GM12878 (cell line): Measurements from ENCODE around the gene CAPSL. TPM values are rescaled to one million over a fixed set of nuclear protein-coding genes. Genes with fewer than 3 reads are reported as not detected.

Experiments used
- ATAC-seq: fragments of 200-7000 bp; cut with Tn5 transposase; 3 replicates; pipeline ENCODE4 v1.9.1; 2020; ENCODE audit warnings: mild to moderate bottlenecking, moderate library complexity
- BruUV-seq: library from RNA; stranded (reverse); fragments of 400-500 nt; replicated peaks from 2 replicates; lab custom pipeline; 2021; lab: Mats Ljungman, UMichigan
- CTCF ChIA-PET: fragments of 300-600 bp; sonication (Branson Sonifier 250); formaldehyde crosslinking; extraction: SDS; loops from one replicate; lab custom pipeline; 2021; ENCODE audit warnings: inconsistent platforms; lab: Yijun Ruan, JAX
- POLR2A ChIA-PET: fragments of 350-600 bp; formaldehyde crosslinking; extraction: SDS; loops from one replicate; lab custom pipeline; 2021; ENCODE audit warnings: inconsistent platforms; lab: Charles Lee
- RAD21 ChIA-PET: fragments of 300-600 bp; sonication (Branson Sonifier 250); formaldehyde crosslinking; loops from one replicate; lab custom pipeline; 2023; ENCODE audit warnings: antibody characterized with exemption; ENCODE audit not compliant: unreplicated experiment; lab: Charles Lee
- SMC1A ChIA-PET: fragments of 300-600 bp; sonication (Branson Sonifier 250); formaldehyde crosslinking; loops from one replicate; lab custom pipeline; 2023; ENCODE audit not compliant: unreplicated experiment, uncharacterized antibody; lab: Charles Lee
- DNase-seq: peaks from one replicate; pipeline ENCODE4 v3.0.0-alpha.2; 2011; ENCODE audit warnings: low read depth, low spot score
- FAIRE-seq: peaks from 3 replicates; lab custom pipeline; 2011; peaks lifted over from hg19 to GRCh38; lab: Jason Lieb, UNC
- H2AFZ ChIP-seq: 2 replicates; pipeline ENCODE4 v1.6.0; 2011; ENCODE audit warnings: low read depth, low read length, control low read depth; ENCODE audit not compliant: control insufficient read depth
- H3K27ac ChIP-seq: 2 replicates; pipeline ENCODE4 v1.5.1; 2011; ENCODE audit warnings: control low read depth; ENCODE audit not compliant: control insufficient read depth, insufficient read depth
- H3K27me3 ChIP-seq, 2 experiments: replicated peaks in 1 of 2; 2 replicates each; pipeline versions ENCODE4 v1.6.0 to v1.6.1; 2011; ENCODE audit warnings: low read length in 1 of 2; ENCODE audit not compliant: control insufficient read depth in 2 of 2, insufficient read depth in 2 of 2
- H3K36me3 ChIP-seq, 2 experiments: 2 replicates each; pipeline ENCODE4 v1.5.1; 2011; ENCODE audit warnings: low read length in 1 of 2; ENCODE audit not compliant: control insufficient read depth in 2 of 2, insufficient read depth in 2 of 2
- H3K4me1 ChIP-seq: 2 replicates; pipeline ENCODE4 v1.6.1; 2011; ENCODE audit warnings: mild to moderate bottlenecking, low read length, moderate library complexity, mixed read lengths; ENCODE audit not compliant: control insufficient read depth, insufficient read depth
- H3K4me2 ChIP-seq: 2 replicates; pipeline ENCODE4 v1.6.0; 2011; ENCODE audit warnings: control low read depth; ENCODE audit not compliant: control insufficient read depth, insufficient read depth
- H3K4me3 ChIP-seq: fragments of 200-600 bp; sonication (generic); 2 replicates; pipeline ENCODE4 v1.5.1; 2016
- H3K79me2 ChIP-seq: 2 replicates; pipeline ENCODE4 v1.6.0; 2011; ENCODE audit warnings: low read length; ENCODE audit not compliant: control insufficient read depth, insufficient read depth
- H3K9ac ChIP-seq: 2 replicates; pipeline ENCODE4 v1.8.0; 2011; ENCODE audit warnings: low read length, control low read depth, mixed read lengths; ENCODE audit not compliant: control insufficient read depth, insufficient read depth
- H3K9me3 ChIP-seq: replicated peaks from 3 replicates; pipeline ENCODE4 v1.5.1; 2011; ENCODE audit warnings: mild to moderate bottlenecking, low read length; ENCODE audit not compliant: control insufficient read depth, insufficient read depth
- H4K20me1 ChIP-seq: 2 replicates; pipeline ENCODE4 v1.6.0; 2011; ENCODE audit not compliant: control insufficient read depth, insufficient read depth
- ATF7 ChIP-seq: fragments of 450-650 bp; IDR thresholded peaks from 2 replicates; pipeline ENCODE4 v1.6.1; 2016; ENCODE audit warnings: low read depth, mild to moderate bottlenecking
- BCLAF1 ChIP-seq: fragments of 450-650 bp; IDR thresholded peaks from 2 replicates; pipeline ENCODE4 v1.6.1; 2017; ENCODE audit warnings: antibody characterized with exemption, mild to moderate bottlenecking, moderate library complexity
- GATAD2B ChIP-seq: fragments of 450-650 bp; conservative IDR thresholded peaks from 2 replicates; pipeline ENCODE4 v1.6.1; 2017; ENCODE audit warnings: low read depth, mild to moderate bottlenecking, moderate library complexity
- HDGF ChIP-seq: fragments of 450-650 bp; IDR thresholded peaks from 2 replicates; pipeline ENCODE4 v1.6.1; 2016; ENCODE audit warnings: antibody characterized with exemption
- IKZF2 ChIP-seq, 2 experiments: fragments of 450-650 bp; IDR thresholded peaks; 2 replicates each; pipeline ENCODE4 v1.6.1; 2017; ENCODE audit warnings: mild to moderate bottlenecking in 2 of 2, moderate library complexity in 2 of 2
- MLLT1 ChIP-seq: fragments of 450-650 bp; IDR thresholded peaks from 2 replicates; pipeline ENCODE4 v1.6.1; 2016; ENCODE audit warnings: mild to moderate bottlenecking
- MTA2 ChIP-seq: fragments of 450-650 bp; IDR thresholded peaks from 2 replicates; pipeline ENCODE4 v1.6.1; 2016; ENCODE audit warnings: low read depth, mild to moderate bottlenecking, moderate library complexity
- NFIC ChIP-seq: IDR thresholded peaks from 2 replicates; pipeline ENCODE4 v1.6.1; 2012; ENCODE audit warnings: low read depth, mild to moderate bottlenecking, inconsistent platforms, low read length, moderate library complexity
- NKRF ChIP-seq: fragments of 450-650 bp; conservative IDR thresholded peaks from 2 replicates; pipeline ENCODE4 v1.6.1; 2017; ENCODE audit warnings: mild to moderate bottlenecking, moderate library complexity
- NR2C1 ChIP-seq: fragments of 450-650 bp; IDR thresholded peaks from 2 replicates; pipeline ENCODE4 v1.6.1; 2017; ENCODE audit warnings: antibody characterized with exemption, mild to moderate bottlenecking, moderate library complexity
- RB1 ChIP-seq: fragments of 450-650 bp; formaldehyde crosslinking; IDR thresholded peaks from 2 replicates; pipeline ENCODE4 v1.6.1; 2017; ENCODE audit warnings: mild to moderate bottlenecking, borderline replicate concordance
- RELB ChIP-seq: fragments of 450-650 bp; IDR thresholded peaks from 2 replicates; pipeline ENCODE4 v1.6.1; 2017; ENCODE audit warnings: low read depth, mild to moderate bottlenecking, moderate library complexity
- SPI1 ChIP-seq: IDR thresholded peaks from 2 replicates; pipeline ENCODE4 v1.6.1; 2011; ENCODE audit warnings: low read depth, mild to moderate bottlenecking, low read length, moderate library complexity, borderline replicate concordance; ENCODE audit not compliant: insufficient read depth
- ZBED1 ChIP-seq: IDR thresholded peaks from 2 replicates; pipeline ENCODE4 v1.6.1; 2016; ENCODE audit warnings: borderline replicate concordance
- ZSCAN29 ChIP-seq: fragments of 450-650 bp; IDR thresholded peaks from 2 replicates; pipeline ENCODE4 v1.6.1; 2017; ENCODE audit warnings: mild to moderate bottlenecking, moderate library complexity
- WGBS: methylation state at CpG from one replicate; pipeline ENCODE4 v1.1.6; 2016; ENCODE audit warnings: low lambda C conversion rate; ENCODE audit not compliant: insufficient replicate concordance, insufficient coverage; ENCODE audit errors: missing lambda C conversion rate; 5-methylcytosine and 5-hydroxymethylcytosine counted together
- in situ Hi-C: fragments of 300-500 bp; cut with MboI; formaldehyde crosslinking; loops from 9 replicates; pipeline ENCODE4 v1.14.3; 2018; ENCODE audit warnings: mixed read lengths
- intact Hi-C: fragments of 100-400 bp; cut with micrococcal nuclease; formaldehyde crosslinking; loops from one replicate; pipeline ENCODE4 v1.14.2; 2022; ENCODE audit not compliant: unreplicated experiment
- polyA plus RNA-seq, 11 experiments: library from polyadenylated mRNA; depleted of rRNA in 4 of 11; unstranded in 6 of 11; stranded (reverse) in 5 of 11; fragments of >200 nt; fragmentation: Nextera tagmentation in 4 of 11; fragmentation: Illumina TruSeq in 1 of 11; extraction: Ambion mirVana in 4 of 11; extraction: Trizol in 1 of 11; gene quantifications; 1 replicate in 1 of 11; 2 replicates in 10 of 11; pipeline versions ENCODE4 v1.2.1 to v1.2.3, GENCODE V29; 2011 to 2016; ENCODE audit warnings: inconsistent platforms in 2 of 11, missing spikeins in 2 of 11, low read depth in 1 of 11
- total RNA-seq, 4 experiments: library from RNA; depleted of rRNA in 3 of 4; stranded (reverse); fragments of >200 nt in 3 of 4; fragmentation: Illumina TruSeq in 1 of 4; extraction: Trizol in 1 of 4; gene quantifications; 2 replicates each; pipeline versions ENCODE4 v1.2.1 to v1.2.3, GENCODE V29; 2013 to 2021

Gene CAPSL
- total and polyA plus RNA-seq, 10 of the 15 experiments (the other 5 are each of a cell fraction or from before 2014, with no cell fraction given) = 0.19 to 0.57 (median 0.20) TPM; not detected in 7

GRCh38 chr5:35863159-35863558 is 75.3 kb downstream of the CAPSL start:
- Histone ChIP-seq H3K4me3 (no peak overlapping the region), H3K27ac (no peak overlapping the region), H3K9me3 (no peaks in the 10 kb centered on the region), H2AFZ (no peak overlapping the region), H3K79me2 (no peaks in the 10 kb centered on the region), H3K4me1 (peaks cover 5% of the 10 kb centered on the region), H3K9ac (no peak overlapping the region), H4K20me1 (no peaks in the 10 kb centered on the region), H3K36me3 (no peaks in the 10 kb centered on the region), H3K27me3 (no peaks in the 10 kb centered on the region), H3K4me2 (no peak overlapping the region)
- ChIA-PET POLR2A (interaction anchor here (0.9 to 1.2 kb wide), 2 partner anchors 40 to 44 kb away, joined by 3 read pairs; no protein-coding TSS in a partner anchor), SMC1A (interaction anchor here (0.6 to 15.1 kb wide), 12 partner anchors 9 to 86 kb away, joined by 3 to 238 read pairs (median 7); no protein-coding TSS in a partner anchor), RAD21 (interaction anchor here (0.7 to 2.5 kb wide), 8 partner anchors 8 to 61 kb away, joined by 3 to 16 read pairs (median 6); no protein-coding TSS in a partner anchor), CTCF (interaction anchor here (0.7 to 2.5 kb wide), 6 partner anchors 10 to 62 kb away, joined by 4 to 12 read pairs (median 8); no protein-coding TSS in a partner anchor)
- ATAC-seq = peak; percentile 87
- WGBS = 19% methylated on average over 3 of the region's 3 CpGs
- no TSS peak for BruUV-seq
- in situ Hi-C loops (no loop called here), intact Hi-C loops (loop anchor here (2.0 kb wide), 1 partner anchor 22 kb away; no protein-coding TSS in a partner anchor)
- FAIRE-seq = peak; percentile 41
- DNase-seq = no peak
- TF ChIP-seq BCLAF1 = no peak
- no peak for TF ChIP-seq NR2C1
- no peak for TF ChIP-seq NFIC
- TF ChIP-seq MTA2 = peak; percentile 59
- TF ChIP-seq ATF7 = no peak
- no peak for TF ChIP-seq GATAD2B
- no peak for TF ChIP-seq RB1
- TF ChIP-seq ZSCAN29 = no peak
- peak in 1 of 2 experiments; percentile 52; a peak in 3 of 4 replicates for TF ChIP-seq IKZF2 (IDR thresholded peaks at IDR 0.05)
- peak; percentile 25; the same call in 1 of the 2 replicates for TF ChIP-seq SPI1
- TF ChIP-seq MLLT1 = 0 out of 2 replicates have a peak, but pooled peaks have one; percentile 38
- 0 out of 2 replicates have a peak, but pooled peaks have one; percentile 30 for TF ChIP-seq NKRF
- peak; percentile 36; the same call in 1 of the 2 replicates for TF ChIP-seq RELB
- no peak for TF ChIP-seq ZBED1
- TF ChIP-seq HDGF = no peak
